SK-N-SH (cell line): Measurements from ENCODE around the gene SLC1A2. TPM values are rescaled to one million over a fixed set of nuclear protein-coding genes. Genes with fewer than 3 reads are reported as not detected.
A peak's percentile ranks its signal among the peaks of the same experiment; 100 is the strongest.

Source experiments
- CTCF ChIA-PET: fragments of 300-600, 350-600 bp; formaldehyde crosslinking; extraction: SDS; loops from one replicate; lab custom pipeline; 2021; lab: Yijun Ruan, JAX
- POLR2A ChIA-PET: fragments of 350-600 bp; sonication (Branson Sonifier 250); formaldehyde crosslinking; extraction: SDS; loops from one replicate; lab custom pipeline; 2020; ENCODE audit warnings: antibody characterized with exemption, inconsistent platforms; lab: Yijun Ruan, JAX
- DNase-seq: peaks from one replicate; pipeline ENCODE4 v3.0.0; 2012
- H2AFZ ChIP-seq: fragments of 200-600 bp; sonication (generic); 2 replicates; pipeline ENCODE4 v1.8.1; 2016; ENCODE audit warnings: antibody characterized with exemption, mild to moderate bottlenecking, low read depth
- H3F3A ChIP-seq: fragments of 200-600 bp; sonication (generic); replicated peaks from 2 replicates; pipeline ENCODE3; 2016; ENCODE audit warnings: antibody characterized with exemption, mild to moderate bottlenecking; ENCODE audit not compliant: insufficient read depth
- H3K27ac ChIP-seq, 2 experiments: fragments of 200-500 bp in 1 of 2; fragments of 200-600 bp in 1 of 2; sonication (Bioruptor generic) in 1 of 2; sonication (generic), shearing (Covaris generic) in 1 of 2; 2 replicates each; pipeline versions ENCODE4 v1.5.1 to v1.6.1; 2014 to 2016; ENCODE audit warnings: low read depth in 2 of 2, inconsistent platforms in 1 of 2, low read length in 1 of 2, mild to moderate bottlenecking in 1 of 2, mixed read lengths in 1 of 2
- H3K27me3 ChIP-seq: fragments of 200-600 bp; sonication (generic), shearing (Covaris generic); 2 replicates; pipeline ENCODE4 v1.6.1; 2016; ENCODE audit warnings: mixed run types; ENCODE audit not compliant: insufficient read depth
- H3K36me3 ChIP-seq, 2 experiments: fragments of 200-500 bp in 1 of 2; fragments of 200-600 bp in 1 of 2; sonication (Bioruptor generic) in 1 of 2; sonication (generic) in 1 of 2; replicated peaks in 1 of 2; 2 replicates each; pipeline versions ENCODE3 to v1.5.1; 2014 to 2016; ENCODE audit warnings: low read length in 1 of 2, mild to moderate bottlenecking in 1 of 2; ENCODE audit not compliant: insufficient read depth in 2 of 2, control insufficient read depth in 1 of 2
- H3K4me1 ChIP-seq, 2 experiments: fragments of 200-500 bp in 1 of 2; fragments of 200-600 bp in 1 of 2; sonication (Bioruptor generic) in 1 of 2; sonication (generic), shearing (Covaris generic) in 1 of 2; 2 replicates each; pipeline versions ENCODE4 v1.5.1 to v1.6.1; 2014 to 2016; ENCODE audit warnings: low read depth in 1 of 2, low read length in 1 of 2, mixed run types in 1 of 2; ENCODE audit not compliant: insufficient read depth in 2 of 2, control insufficient read depth in 1 of 2
- H3K4me2 ChIP-seq: fragments of 200-600 bp; sonication (generic), shearing (Covaris generic); 2 replicates; pipeline ENCODE4 v1.6.1; 2017; ENCODE audit warnings: mixed run types
- H3K4me3 ChIP-seq, 2 experiments: fragments of 200-500 bp in 1 of 2; fragments of 200-600 bp in 1 of 2; sonication (Bioruptor generic) in 1 of 2; sonication (generic), shearing (Covaris generic) in 1 of 2; 2 replicates each; pipeline versions ENCODE4 v1.5.1 to v1.8.1; 2014 to 2016; ENCODE audit warnings: low read depth in 2 of 2, inconsistent platforms in 1 of 2, low read length in 1 of 2, mild to moderate bottlenecking in 1 of 2, mixed read lengths in 1 of 2, moderate library complexity in 1 of 2
- H3K79me2 ChIP-seq: fragments of 200-600 bp; sonication (generic); 2 replicates; pipeline ENCODE4 v1.8.1; 2017; ENCODE audit warnings: mild to moderate bottlenecking; ENCODE audit not compliant: insufficient read depth
- H3K9ac ChIP-seq: fragments of 200-600 bp; sonication (generic); 2 replicates; pipeline ENCODE4 v1.6.1; 2017; ENCODE audit warnings: mixed run types
- H3K9me2 ChIP-seq: fragments of 200-600 bp; sonication (generic); 2 replicates; pipeline ENCODE4 v1.6.1; 2017; ENCODE audit warnings: mixed run types
- H3K9me3 ChIP-seq: fragments of 200-600 bp; sonication (generic); 2 replicates; pipeline ENCODE4 v1.6.1; 2017; ENCODE audit warnings: mixed run types, mild to moderate bottlenecking, moderate library complexity
- H4K20me1 ChIP-seq: fragments of 200-600 bp; sonication (generic); 2 replicates; pipeline ENCODE4 v1.6.1; 2017; ENCODE audit warnings: mild to moderate bottlenecking, mixed run types; ENCODE audit not compliant: insufficient read depth
- CHD2 ChIP-seq: fragments of 150-350 bp; IDR thresholded peaks from 2 replicates; pipeline ENCODE4 v1.6.1; 2018; ENCODE audit warnings: low read length; ENCODE audit not compliant: partially characterized antibody
- CTCF ChIP-seq: fragments of 200-600 bp; sonication (generic); IDR thresholded peaks from 2 replicates; pipeline ENCODE4 v1.6.1; 2017; ENCODE audit warnings: antibody characterized with exemption, mild to moderate bottlenecking, moderate library complexity
- IRF3 ChIP-seq: fragments of 150-350 bp; IDR thresholded peaks from 2 replicates; pipeline ENCODE4 v1.6.1; 2016; ENCODE audit warnings: mild to moderate bottlenecking, low read depth, low read length
- RCOR1 ChIP-seq: fragments of 150-350 bp; IDR thresholded peaks from 2 replicates; pipeline ENCODE4 v1.6.1; 2017; ENCODE audit warnings: antibody characterized with exemption, low read length
- USF2 ChIP-seq: fragments of 150-350 bp; IDR thresholded peaks from 2 replicates; pipeline ENCODE4 v1.6.1; 2017; ENCODE audit warnings: antibody characterized with exemption, low read length, low read depth, borderline replicate concordance
- WGBS: methylation state at CpG from one replicate; pipeline ENCODE4 v1.1.6; 2017; ENCODE audit warnings: low lambda C conversion rate; 5-methylcytosine and 5-hydroxymethylcytosine counted together
- polyA plus RNA-seq, 3 experiments: library from polyadenylated mRNA; depleted of rRNA; stranded (reverse); fragments of >200 nt; gene quantifications; 2 replicates each; pipeline ENCODE4 v1.2.3, GENCODE V29; 2012

The SLC1A2 gene
- polyA plus RNA-seq, 1 of the 3 experiments (the other 2 are of a cell fraction): under 0.01 TPM

GRCh38 chr11:35242412-35243242 is 176.7 kb downstream of the SLC1A2 start:
- H3K4me1 ChIP-seq: peaks cover 0 to 2% of the 10 kb centered on the region in 2 experiments; a peak in 2 of 4 replicates
- peak overlapping the region in 1 of 2 experiments; percentile 33; a peak in 2 of 4 replicates for H3K27ac ChIP-seq
- H3F3A ChIP-seq: peaks cover 6% of the 10 kb centered on the region
- H3K4me2 ChIP-seq: no peak overlapping the region
- H3K27me3 ChIP-seq: no peaks in the 10 kb centered on the region
- H3K79me2 ChIP-seq: no peaks in the 10 kb centered on the region
- H3K4me3 ChIP-seq: no peak overlapping the region
- CTCF ChIA-PET: interaction anchor here (3.5 kb wide), 1 partner anchor 316 kb away, joined by 14 read pairs; no protein-coding TSS in a partner anchor
- H3K9me3 ChIP-seq: no peaks in the 10 kb centered on the region
- DNase-seq: no peak
- H3K9me2 ChIP-seq: no peaks in the 10 kb centered on the region
- no peak for TF ChIP-seq IRF3
- TF ChIP-seq RCOR1: no peak
- no peak for TF ChIP-seq CTCF
- no peak for TF ChIP-seq USF2
- no peak for TF ChIP-seq CHD2
- TF ChIP-seq, all 33 proteins: peak for 0
- POLR2A ChIA-PET: no interaction called here
- no peaks in the 10 kb centered on the region for H3K36me3 ChIP-seq
- no peak overlapping the region for H2AFZ ChIP-seq
- no peaks in the 10 kb centered on the region for H4K20me1 ChIP-seq
- WGBS: 90% methylated on average over 3 of the region's 3 CpGs
- no peak overlapping the region for H3K9ac ChIP-seq

- H3K79me2 ChIP-seq: no peaks in the 10 kb centered on the region
- peaks cover 0 to 2% of the 10 kb centered on the region in 2 experiments; a peak in 2 of 4 replicates for H3K4me1 ChIP-seq
- peaks cover 6% of the 10 kb centered on the region for H3F3A ChIP-seq
- ChIA-PET POLR2A (no interaction called here), CTCF (interaction anchor here (1.4 to 3.5 kb wide), 3 partner anchors 65 to 315 kb away, joined by 3 to 14 read pairs (median 3); no protein-coding TSS in a partner anchor)
- H3K4me2 ChIP-seq: no peak overlapping the region
- no peaks in the 10 kb centered on the region for H4K20me1 ChIP-seq
- no peak overlapping the region for H3K27ac ChIP-seq
- H3K36me3 ChIP-seq: no peaks in the 10 kb centered on the region
- no peaks in the 10 kb centered on the region for H3K27me3 ChIP-seq
- no peak overlapping the region for H3K4me3 ChIP-seq
- no peaks in the 10 kb centered on the region for H3K9me3 ChIP-seq
- H2AFZ ChIP-seq: no peak overlapping the region
- no peak overlapping the region for H3K9ac ChIP-seq
- no peak for DNase-seq
- TF ChIP-seq CTCF: no peak
- H3K9me2 ChIP-seq: no peaks in the 10 kb centered on the region
- WGBS: 93% methylated on average over 1 of the region's 1 CpG
These were observed 177.8 kb downstream of the SLC1A2 start for GRCh38 chr11:35241531-35241930.
